AG10803 (cell line): ENCODE data around the gene PODNL1.
"Not testable (repeated sequence)": the region's sequence is repeated elsewhere in the genome, so short reads cannot be mapped to it uniquely, and the experiment has no call there.

Experiments used
- DNase-seq: peaks from one replicate; pipeline ENCODE4 v3.0.0; 2010; ENCODE audit warnings: low read depth
- H3K4me3 ChIP-seq: 2 replicates; pipeline ENCODE4 v1.5.1; 2011; ENCODE audit warnings: mild to moderate bottlenecking, low read length, control low read depth
- TF ChIP-seq, protein P1 (sequence below): conservative IDR thresholded peaks from 2 replicates; pipeline ENCODE4 v1.5.1; 2011; ENCODE audit warnings: mild to moderate bottlenecking, low read length, control low read depth, inconsistent platforms

The PODNL1 gene

DNA sequence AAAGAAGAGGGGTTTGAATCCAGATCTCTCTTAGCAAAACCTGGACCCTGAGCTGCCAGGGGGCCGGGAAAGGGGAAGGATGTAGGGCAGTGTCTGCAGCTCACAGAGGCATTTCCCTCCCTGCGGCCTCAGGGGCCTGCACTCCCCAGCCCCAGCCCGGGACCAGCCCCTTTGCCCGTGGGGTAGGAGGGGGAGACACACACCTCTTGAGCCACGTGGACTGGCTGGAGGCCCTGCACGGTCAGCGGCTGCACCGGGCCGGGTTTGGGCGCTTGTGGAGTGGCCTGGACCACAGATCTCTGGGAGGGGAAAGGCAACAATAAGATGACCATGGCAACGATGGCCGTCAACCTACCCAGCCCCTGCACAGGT is 41.0 kb upstream of the PODNL1 start:
- no peak overlapping the region for H3K4me3 ChIP-seq
- TF ChIP-seq, protein P1, sequence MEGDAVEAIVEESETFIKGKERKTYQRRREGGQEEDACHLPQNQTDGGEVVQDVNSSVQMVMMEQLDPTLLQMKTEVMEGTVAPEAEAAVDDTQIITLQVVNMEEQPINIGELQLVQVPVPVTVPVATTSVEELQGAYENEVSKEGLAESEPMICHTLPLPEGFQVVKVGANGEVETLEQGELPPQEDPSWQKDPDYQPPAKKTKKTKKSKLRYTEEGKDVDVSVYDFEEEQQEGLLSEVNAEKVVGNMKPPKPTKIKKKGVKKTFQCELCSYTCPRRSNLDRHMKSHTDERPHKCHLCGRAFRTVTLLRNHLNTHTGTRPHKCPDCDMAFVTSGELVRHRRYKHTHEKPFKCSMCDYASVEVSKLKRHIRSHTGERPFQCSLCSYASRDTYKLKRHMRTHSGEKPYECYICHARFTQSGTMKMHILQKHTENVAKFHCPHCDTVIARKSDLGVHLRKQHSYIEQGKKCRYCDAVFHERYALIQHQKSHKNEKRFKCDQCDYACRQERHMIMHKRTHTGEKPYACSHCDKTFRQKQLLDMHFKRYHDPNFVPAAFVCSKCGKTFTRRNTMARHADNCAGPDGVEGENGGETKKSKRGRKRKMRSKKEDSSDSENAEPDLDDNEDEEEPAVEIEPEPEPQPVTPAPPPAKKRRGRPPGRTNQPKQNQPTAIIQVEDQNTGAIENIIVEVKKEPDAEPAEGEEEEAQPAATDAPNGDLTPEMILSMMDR, result no peak

DNA sequence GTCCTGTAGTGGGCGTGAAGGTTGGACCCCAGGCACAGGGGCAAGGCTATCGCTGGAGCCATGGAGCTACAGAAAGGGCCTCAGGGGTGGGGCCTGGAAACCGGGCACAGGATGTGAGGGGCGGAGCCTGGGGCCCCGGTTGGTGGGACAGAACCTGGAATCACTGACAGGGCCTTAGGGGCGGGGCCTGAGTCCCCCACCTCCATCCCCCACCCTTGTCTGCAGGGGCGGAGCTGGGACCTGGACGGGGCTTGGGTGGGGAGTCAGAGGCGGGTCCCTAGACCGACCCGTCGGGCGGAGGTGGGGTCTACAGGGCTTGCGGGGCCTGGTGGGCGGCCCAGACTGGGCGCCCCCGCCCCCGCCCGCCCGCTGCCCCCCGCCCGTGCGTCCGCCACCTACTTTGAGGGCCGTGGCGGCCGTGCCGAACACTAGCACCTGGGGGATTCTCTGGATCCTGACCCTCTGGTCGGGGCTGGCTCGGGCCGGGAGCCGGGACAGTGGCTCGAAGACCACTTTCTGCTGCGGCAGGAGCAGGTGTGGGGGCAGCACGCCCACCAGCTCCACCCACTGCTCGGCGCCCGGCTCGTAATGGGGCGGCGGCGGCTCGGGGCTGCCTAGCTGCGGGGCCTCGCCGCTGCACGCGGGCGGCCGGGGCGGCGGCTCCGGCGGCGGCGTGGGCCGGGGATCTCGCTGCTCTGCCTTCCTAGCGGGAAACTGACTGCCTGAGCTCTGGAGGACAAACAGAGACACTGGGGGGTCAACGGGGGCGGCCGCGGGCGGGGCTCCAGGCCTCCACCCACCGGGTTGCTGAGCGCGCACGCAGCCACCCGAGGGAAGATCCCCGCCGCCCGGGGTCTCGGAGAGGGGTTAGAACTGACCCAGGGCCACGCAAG is 40.4 kb upstream of the PODNL1 start:
- no peak overlapping the region for H3K4me3 ChIP-seq
- TF ChIP-seq, protein P1, result no peak
- DNase-seq, result no peak

More for the DNA sequence above, 41.0 kb upstream of the PODNL1 start:
- DNase-seq, result no peak

DNA sequence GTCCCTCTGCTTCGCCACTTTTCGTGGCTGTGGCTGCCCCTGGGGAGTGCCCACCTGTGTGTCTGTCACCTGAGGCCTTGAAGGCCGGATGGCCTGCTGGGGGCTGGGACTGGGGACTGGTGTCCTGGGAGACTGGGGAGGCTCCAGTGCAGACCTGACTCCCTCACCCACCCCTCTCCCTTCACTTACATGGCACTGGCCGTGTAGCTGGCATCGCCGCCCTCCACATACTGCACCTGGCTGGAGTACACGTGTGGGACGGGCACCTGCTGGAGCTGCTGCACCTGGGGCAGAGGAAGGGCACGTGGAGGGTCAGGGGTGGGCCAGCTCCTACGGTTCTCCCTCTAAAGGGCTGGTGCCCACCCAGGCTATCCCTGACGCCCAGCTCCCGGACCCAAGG is 39.6 kb upstream of the PODNL1 start:
- H3K4me3 ChIP-seq, result no peak overlapping the region
- TF ChIP-seq, protein P1, result no peak

DNA sequence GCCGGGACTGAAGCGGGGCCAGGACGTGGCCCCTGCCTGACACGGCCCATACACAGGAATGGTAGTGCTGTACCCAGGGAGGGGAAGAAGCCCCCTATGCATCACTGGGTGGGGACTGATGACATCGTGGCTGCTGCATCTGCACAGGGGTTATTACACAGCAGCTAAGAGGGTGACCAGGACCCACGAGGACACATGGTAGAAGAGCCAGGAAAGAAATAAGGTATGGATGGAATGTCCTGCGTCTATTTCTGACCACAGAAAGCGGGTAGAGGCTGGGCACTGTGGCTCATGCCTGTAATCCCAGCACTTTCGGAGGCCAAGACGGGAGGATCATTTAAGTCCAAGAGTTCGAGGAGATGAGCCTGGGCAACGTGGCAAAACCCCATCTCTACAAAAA is 38.2 kb upstream of the PODNL1 start:
- TF ChIP-seq, protein P1, result no peak
- no peak overlapping the region for H3K4me3 ChIP-seq
- DNase-seq, result no peak

More for the DNA sequence above, 39.6 kb upstream of the PODNL1 start:
- DNase-seq, result no peak

DNA sequence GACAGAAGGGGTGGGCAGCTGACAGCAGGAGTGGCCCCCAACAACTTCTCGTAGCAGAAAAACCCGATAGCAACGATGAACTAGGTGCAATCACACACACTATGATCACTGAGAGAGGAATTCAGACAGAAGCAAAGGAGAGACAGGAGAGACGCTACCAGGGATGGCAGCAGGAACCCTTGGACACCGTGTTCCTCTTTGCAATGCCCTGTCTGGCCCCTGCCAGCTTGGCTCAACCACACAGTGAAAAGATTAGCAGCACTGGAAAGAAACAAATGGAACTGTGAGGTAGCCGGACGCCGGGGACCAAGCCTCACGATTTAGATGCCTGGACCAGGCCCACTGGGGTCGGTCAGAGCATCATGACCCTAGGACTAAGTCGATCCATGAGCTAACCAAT is 37.7 kb upstream of the PODNL1 start:
- TF ChIP-seq, protein P1, result no peak
- no peak for DNase-seq
- H3K4me3 ChIP-seq, result no peak overlapping the region

DNA sequence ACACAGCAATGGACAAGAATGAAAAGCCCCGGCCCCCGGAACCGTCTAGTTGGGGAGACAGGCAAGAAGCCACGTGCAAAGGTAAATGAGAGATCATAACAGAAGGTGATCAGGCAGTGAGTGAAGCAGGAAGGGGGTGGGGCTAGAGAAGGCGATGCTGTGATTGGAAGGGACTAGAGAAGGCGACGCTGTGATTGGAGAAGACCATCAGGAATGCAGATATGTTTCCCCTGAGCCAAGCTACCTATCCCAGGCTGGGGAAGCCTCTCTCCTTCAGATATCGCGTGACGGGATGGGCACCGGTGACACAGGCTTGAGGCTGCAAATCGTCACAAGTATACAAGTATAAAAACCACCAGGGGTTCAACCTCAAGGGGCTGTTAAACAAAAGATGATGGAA is 35.9 kb upstream of the PODNL1 start:
- TF ChIP-seq, protein P1, result no peak
- H3K4me3 ChIP-seq, result no peak overlapping the region
- DNase-seq, result no peak

DNA sequence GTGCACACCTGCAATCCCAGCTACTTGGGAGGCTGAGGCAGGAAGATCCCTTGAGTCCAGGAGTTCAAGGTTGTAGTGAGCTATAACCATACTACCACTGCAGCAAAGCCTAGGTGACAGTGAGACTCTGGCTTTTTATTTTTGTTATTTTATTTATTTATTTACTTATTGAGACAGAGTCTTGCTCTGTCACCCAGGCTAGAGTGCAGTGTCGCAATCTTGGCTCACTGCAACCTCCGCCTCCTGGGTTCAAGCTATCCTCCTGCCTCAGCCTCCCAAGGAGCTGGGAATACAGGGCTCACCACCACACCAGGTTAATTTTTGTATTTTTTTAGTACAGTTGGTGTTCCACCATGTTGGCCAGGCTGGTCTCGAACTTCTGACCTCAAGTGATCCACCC is 35.3 kb upstream of the PODNL1 start:
- H3K4me3 ChIP-seq, DNase-seq: not testable (repeated sequence)
